GM21360 (cell line): Measurements from ENCODE around the gene PLA2G1B.
"Not testable (repeated sequence)": the region's sequence is repeated elsewhere in the genome, so short reads cannot be mapped to it uniquely, and the experiment has no call there.

Experiments
- ATAC-seq: cut with Tn5 transposase; IDR thresholded peaks from one replicate; pipeline ENCODE4 v1.9.1; 2021; ENCODE audit warnings: mild to moderate bottlenecking, moderate library complexity; ENCODE audit not compliant: unreplicated experiment

Gene PLA2G1B

GRCh38 chr12:120359128-120359527, 31.5 kb upstream of the PLA2G1B start:
- ATAC-seq = no peak

GRCh38 chr12:120358412-120359100, 31.0 kb upstream of the PLA2G1B start:
- ATAC-seq = no peak

GRCh38 chr12:120357104-120357503, 29.5 kb upstream of the PLA2G1B start:
- ATAC-seq = no peak

- ATAC-seq = no peak
Measured at GRCh38 chr12:120356567-120357030, 29.0 kb upstream of the PLA2G1B start.

GRCh38 chr12:120353556-120354317, 26.2 kb upstream of the PLA2G1B start:
- no peak for ATAC-seq

- ATAC-seq = no peak
Measured at GRCh38 chr12:120353136-120353535, 25.6 kb upstream of the PLA2G1B start.

- ATAC-seq = no peak
Measured at GRCh38 chr12:120352117-120352516, 24.5 kb upstream of the PLA2G1B start.

- no peak for ATAC-seq
Measured at GRCh38 chr12:120350576-120351350, 23.2 kb upstream of the PLA2G1B start.

- no peak for ATAC-seq
Measured at GRCh38 chr12:120347766-120348165, 20.2 kb upstream of the PLA2G1B start.

- no peak for ATAC-seq
Measured at GRCh38 chr12:120346681-120347080, 19.1 kb upstream of the PLA2G1B start.

- no peak for ATAC-seq
Measured at GRCh38 chr12:120346031-120346430, 18.5 kb upstream of the PLA2G1B start.

- ATAC-seq = no peak
Measured at GRCh38 chr12:120343692-120344091, 16.1 kb upstream of the PLA2G1B start.

- ATAC-seq = no peak
Measured at GRCh38 chr12:120343039-120343537, 15.5 kb upstream of the PLA2G1B start.

GRCh38 chr12:120342175-120343038, 14.8 kb upstream of the PLA2G1B start:
- no peak for ATAC-seq

- ATAC-seq = no peak
Measured at GRCh38 chr12:120339256-120339655, 11.7 kb upstream of the PLA2G1B start.

GRCh38 chr12:120337730-120338129, 10.2 kb upstream of the PLA2G1B start:
- ATAC-seq = no peak

- not testable (repeated sequence) for ATAC-seq
Measured at GRCh38 chr12:120336392-120336791, 8.8 kb upstream of the PLA2G1B start.

GRCh38 chr12:120335447-120335846, 7.9 kb upstream of the PLA2G1B start:
- ATAC-seq = not testable (repeated sequence)

- no peak for ATAC-seq
Measured at GRCh38 chr12:120332523-120332922, 4.9 kb upstream of the PLA2G1B start.

- ATAC-seq = no peak
Measured at GRCh38 chr12:120332041-120332440, 4.5 kb upstream of the PLA2G1B start.
